ENCODE measurements around the gene SLC2A13. TPM values are rescaled to one million over a fixed set of nuclear protein-coding genes. Genes with fewer than 3 reads are reported as not detected.

Gene SLC2A13
- polyA plus RNA-seq, 1 donor (not counting 4 experiments of a cell fraction or from before 2014, with no cell fraction given): 1.1 TPM

GRCh38 chr12:39975374-39975918 lies 130.4 kb downstream of the SLC2A13 start:
- dilution Hi-C loops (cut with MboI; ENCODE audit: extremely low pct_ligation_motif_present, low sequenced_read_pairs): no loop called here
- Histone ChIP-seq H3K4me3 (ENCODE audit: control insufficient read depth in 2 of 3, extremely low read depth in 1 of 3, insufficient read depth in 2 of 3, low read depth in 1 of 3, low read length in 3 of 3) (no peak overlapping the region), H3K27ac (ENCODE audit: control insufficient read depth, insufficient read depth, low read length) (no peak overlapping the region), H2AFZ (ENCODE audit: control insufficient read depth, low read length) (no peak overlapping the region), H3K27me3 (ENCODE audit: control insufficient read depth, extremely low read depth, insufficient read depth, low read length) (no peaks in the 10 kb centered on the region), H3K9me3 (ENCODE audit: control insufficient read depth, low read depth, low read length) (no peaks in the 10 kb centered on the region), H4K20me1 (ENCODE audit: control insufficient read depth, extremely low read depth, insufficient read depth, low read length) (no peaks in the 10 kb centered on the region), H3K9ac (ENCODE audit: control insufficient read depth, extremely low read depth, insufficient read depth, low read length) (no peak overlapping the region), H3K4me2 (ENCODE audit: control insufficient read depth, extremely low read depth, insufficient read depth, low read depth, low read length) (no peak overlapping the region), H3K79me2 (ENCODE audit: control insufficient read depth, insufficient read depth, low read length) (no peaks in the 10 kb centered on the region), H3K36me3 (ENCODE audit: control insufficient read depth in 2 of 2, extremely low read depth in 1 of 2, insufficient read depth in 2 of 2, low read length in 2 of 2) (no peaks in the 10 kb centered on the region), H3K4me1 (ENCODE audit: control insufficient read depth, extremely low read depth, insufficient read depth, low read length) (no peaks in the 10 kb centered on the region), H3K9me1 (ENCODE audit: control insufficient read depth, extremely low read depth, insufficient read depth, low read length) (no peaks in the 10 kb centered on the region)
- FAIRE-seq: no peak
- DNase-seq (ENCODE audit: low read depth, low spot score): no peak
- TF ChIP-seq CTCF (optimal IDR thresholded peaks at IDR 0.05 in 1 of 3, IDR thresholded peaks at IDR 0.05 in 1 of 3, conservative IDR thresholded peaks at IDR 0.05 in 1 of 3; ENCODE audit: extremely low read depth in 1 of 3, insufficient read depth in 2 of 3, low read length in 3 of 3) (no peak), EZH2 (IDR thresholded peaks at IDR 0.05; ENCODE audit: low read length) (no peak)

GRCh38 chr12:39972119-39972518 lies 133.8 kb downstream of the SLC2A13 start:
- Histone ChIP-seq H3K9me3 (ENCODE audit: control insufficient read depth, low read depth, low read length) (no peaks in the 10 kb centered on the region), H3K27me3 (ENCODE audit: control insufficient read depth, extremely low read depth, insufficient read depth, low read length) (no peaks in the 10 kb centered on the region), H3K36me3 (ENCODE audit: control insufficient read depth in 2 of 2, extremely low read depth in 1 of 2, insufficient read depth in 2 of 2, low read length in 2 of 2) (no peaks in the 10 kb centered on the region), H3K27ac (ENCODE audit: control insufficient read depth, insufficient read depth, low read length) (no peak overlapping the region), H3K9me1 (ENCODE audit: control insufficient read depth, extremely low read depth, insufficient read depth, low read length) (no peaks in the 10 kb centered on the region), H4K20me1 (ENCODE audit: control insufficient read depth, extremely low read depth, insufficient read depth, low read length) (no peaks in the 10 kb centered on the region), H3K4me1 (ENCODE audit: control insufficient read depth, extremely low read depth, insufficient read depth, low read length) (no peaks in the 10 kb centered on the region), H3K9ac (ENCODE audit: control insufficient read depth, extremely low read depth, insufficient read depth, low read length) (no peak overlapping the region), H3K4me3 (ENCODE audit: control insufficient read depth in 2 of 3, extremely low read depth in 1 of 3, insufficient read depth in 2 of 3, low read depth in 1 of 3, low read length in 3 of 3) (no peak overlapping the region), H3K79me2 (ENCODE audit: control insufficient read depth, insufficient read depth, low read length) (no peaks in the 10 kb centered on the region), H2AFZ (ENCODE audit: control insufficient read depth, low read length) (no peak overlapping the region), H3K4me2 (ENCODE audit: control insufficient read depth, extremely low read depth, insufficient read depth, low read depth, low read length) (no peak overlapping the region)
- dilution Hi-C loops (cut with MboI; ENCODE audit: extremely low pct_ligation_motif_present, low sequenced_read_pairs): no loop called here
- no peak for FAIRE-seq
- no peak for DNase-seq (ENCODE audit: low read depth, low spot score)
- TF ChIP-seq EZH2 (IDR thresholded peaks at IDR 0.05; ENCODE audit: low read length) (no peak), CTCF (optimal IDR thresholded peaks at IDR 0.05 in 1 of 3, IDR thresholded peaks at IDR 0.05 in 1 of 3, conservative IDR thresholded peaks at IDR 0.05 in 1 of 3; ENCODE audit: extremely low read depth in 1 of 3, insufficient read depth in 2 of 3, low read length in 3 of 3) (no peak)

All from keratinocyte (primary cell).